Dermis blood vessel endothelial cell (primary cell): ENCODE results near the gene TSPAN18. TPM values are rescaled to one million over a fixed set of nuclear protein-coding genes. Genes with fewer than 3 reads are reported as not detected.
A peak's percentile ranks its signal among the peaks of the same experiment; 100 is the strongest.
"Not testable (repeated sequence)": the region's sequence is repeated elsewhere in the genome, so short reads cannot be mapped to it uniquely, and the experiment has no call there.

Experiments
- DNase-seq: peaks from one replicate; pipeline ENCODE4 v3.0.0; 2010
- total RNA-seq: library from RNA; depleted of rRNA; stranded (reverse); fragments of >200 nt; gene quantifications from 2 replicates; pipeline ENCODE4 v1.2.3, GENCODE V29; 2014

The TSPAN18 gene
- total RNA-seq, 1 donor from 2014 or later = 48.3 TPM

- DNase-seq = no peak
Observed at GRCh38 chr11:44851496-44851895, 124.7 kb downstream of the TSPAN18 start.

GRCh38 chr11:44852159-44852747 is 125.5 kb downstream of the TSPAN18 start:
- DNase-seq = no peak

- DNase-seq = no peak
Observed at GRCh38 chr11:44852952-44853351, 126.2 kb downstream of the TSPAN18 start.

- DNase-seq = no peak
Observed at GRCh38 chr11:44853666-44854065, 126.9 kb downstream of the TSPAN18 start.

GRCh38 chr11:44854086-44854485 is 127.3 kb downstream of the TSPAN18 start:
- no peak for DNase-seq

DNA sequence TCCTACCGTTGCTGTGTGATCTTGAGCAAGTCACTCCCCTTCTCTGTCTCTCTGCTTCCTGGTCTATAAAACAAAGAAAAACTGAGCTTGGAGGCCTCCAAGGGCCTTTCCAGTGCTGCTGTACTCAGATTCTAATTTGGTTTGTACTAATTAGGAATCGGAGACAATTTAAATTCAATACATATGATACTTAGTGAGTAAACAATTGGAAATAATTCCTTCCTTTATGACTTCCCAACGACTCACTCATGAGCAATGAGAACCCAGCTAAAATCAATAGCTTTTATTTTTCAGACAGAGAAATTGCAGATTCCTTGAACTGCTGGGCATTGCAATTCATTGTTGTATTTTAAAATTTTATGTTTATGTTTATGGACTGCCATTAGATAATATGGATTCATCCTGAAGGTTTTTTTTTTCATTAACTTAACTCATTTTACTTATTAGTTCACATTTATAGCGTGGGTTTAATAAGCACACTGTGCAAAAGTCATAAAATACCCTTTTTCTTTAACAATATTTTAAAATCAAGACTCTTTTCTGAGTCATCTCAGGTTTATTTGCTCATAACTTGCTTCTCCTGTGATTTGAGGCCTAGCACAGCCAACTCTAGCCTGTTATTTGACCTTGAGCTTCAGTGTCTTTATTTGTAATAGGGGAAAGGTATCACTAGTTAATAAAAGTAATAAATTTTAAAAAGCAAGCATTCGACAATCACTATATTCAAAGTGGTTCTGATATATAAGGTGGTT is 128.2 kb downstream of the TSPAN18 start:
- no peak for DNase-seq

GRCh38 chr11:44855493-44855849 is 128.7 kb downstream of the TSPAN18 start:
- no peak for DNase-seq

DNA sequence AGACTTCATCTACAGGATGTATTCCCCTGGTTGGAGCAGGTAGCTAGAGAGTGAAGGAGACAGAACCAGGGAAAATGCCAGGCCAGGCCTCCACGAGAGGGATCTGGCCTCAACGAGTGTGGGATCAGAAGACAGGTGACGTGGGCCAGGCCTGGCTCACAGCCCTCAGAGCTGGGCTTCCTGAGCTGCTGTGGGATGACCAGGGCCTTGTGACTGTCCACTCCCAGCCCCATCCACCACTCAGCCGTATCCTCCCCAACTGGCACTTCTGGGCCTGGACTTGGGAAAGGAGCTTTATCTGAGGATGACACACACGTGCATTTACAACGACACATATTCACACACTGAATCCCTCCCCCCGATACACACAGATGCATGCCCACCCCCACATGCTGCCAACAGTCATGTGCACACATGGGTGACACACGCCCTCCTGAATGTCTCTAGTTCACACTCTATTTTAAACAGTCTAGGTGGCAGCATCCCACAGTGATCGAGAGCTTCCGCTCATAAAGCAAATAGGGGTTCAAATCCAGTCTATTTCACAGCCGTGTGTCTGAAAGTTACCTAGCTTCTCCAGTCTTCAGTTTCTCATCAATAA is 130.8 kb downstream of the TSPAN18 start:
- DNase-seq = no peak

DNA sequence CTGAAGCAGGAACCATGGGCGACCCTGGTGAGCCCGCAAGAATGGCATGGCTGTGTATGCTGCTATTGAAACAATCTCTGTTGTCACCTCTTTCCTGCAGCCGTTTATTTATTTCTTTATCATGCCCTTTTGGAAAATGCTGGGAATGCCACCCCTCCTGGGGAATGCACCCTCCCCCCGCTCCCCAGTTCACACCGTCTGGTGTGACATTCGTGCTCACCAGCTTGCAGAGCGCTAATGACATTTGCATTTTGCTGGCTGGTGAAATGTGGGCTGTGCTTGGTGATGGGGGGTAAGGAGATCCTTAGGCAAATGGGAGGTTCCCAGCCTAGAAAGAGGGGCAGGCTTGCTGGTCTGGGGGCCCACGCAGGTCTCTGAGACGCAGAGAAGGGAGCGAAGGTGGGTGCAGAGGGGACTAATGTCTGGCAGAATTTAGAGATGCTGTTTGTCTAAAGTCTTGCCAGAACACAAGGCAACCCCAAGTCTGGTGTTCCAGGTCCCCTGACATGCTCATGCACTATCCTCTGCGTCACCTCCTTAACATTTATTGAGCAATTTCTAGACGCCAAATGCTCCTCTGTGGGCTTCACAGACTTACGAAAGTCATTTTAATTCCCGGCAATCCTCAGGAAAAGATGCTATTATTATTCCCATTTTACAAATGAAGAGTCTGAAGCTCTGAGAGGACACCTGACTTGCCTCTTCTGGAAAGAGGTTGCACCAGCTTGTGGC is 132.2 kb downstream of the TSPAN18 start:
- no peak for DNase-seq

DNA sequence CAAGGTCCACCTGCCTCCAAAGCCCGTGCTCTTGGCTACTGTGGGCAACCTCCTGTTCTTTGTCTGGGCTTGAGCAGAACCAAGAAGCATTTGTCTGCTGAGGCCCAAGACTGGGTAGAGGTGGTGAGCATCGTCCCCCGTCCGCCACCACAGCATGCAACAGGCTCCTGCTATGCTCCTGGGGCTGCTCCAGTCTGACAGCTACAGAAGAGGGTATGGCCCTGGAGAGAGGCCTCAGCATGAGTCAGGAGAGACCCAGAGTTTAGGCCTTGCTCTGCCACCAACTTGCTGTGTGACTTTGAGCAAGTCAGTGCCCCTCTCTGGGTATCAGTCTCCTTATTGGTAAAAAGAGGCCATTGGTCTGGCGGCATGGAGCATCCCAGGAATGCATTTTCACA is 132.8 kb downstream of the TSPAN18 start:
- DNase-seq = no peak

DNA sequence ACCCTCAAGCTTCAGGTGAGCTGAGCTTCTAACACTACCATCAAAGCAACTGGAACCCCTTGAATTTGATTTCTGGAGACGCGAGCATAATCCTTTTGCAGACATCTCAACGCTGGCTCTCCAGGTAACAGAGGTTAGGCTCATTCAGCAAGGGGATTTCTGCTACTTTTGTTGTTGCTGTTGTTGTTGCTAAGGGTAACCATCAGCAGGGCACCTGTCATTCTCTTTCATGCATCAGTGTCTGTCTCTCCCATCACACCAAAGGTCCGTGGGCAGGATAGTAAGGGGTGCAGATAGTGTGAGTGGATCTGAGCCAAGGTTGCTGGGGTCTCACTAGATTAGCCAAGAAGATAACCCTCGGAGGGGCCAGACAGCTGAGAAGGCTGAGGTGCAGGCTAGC is 133.6 kb downstream of the TSPAN18 start:
- no peak for DNase-seq

DNA sequence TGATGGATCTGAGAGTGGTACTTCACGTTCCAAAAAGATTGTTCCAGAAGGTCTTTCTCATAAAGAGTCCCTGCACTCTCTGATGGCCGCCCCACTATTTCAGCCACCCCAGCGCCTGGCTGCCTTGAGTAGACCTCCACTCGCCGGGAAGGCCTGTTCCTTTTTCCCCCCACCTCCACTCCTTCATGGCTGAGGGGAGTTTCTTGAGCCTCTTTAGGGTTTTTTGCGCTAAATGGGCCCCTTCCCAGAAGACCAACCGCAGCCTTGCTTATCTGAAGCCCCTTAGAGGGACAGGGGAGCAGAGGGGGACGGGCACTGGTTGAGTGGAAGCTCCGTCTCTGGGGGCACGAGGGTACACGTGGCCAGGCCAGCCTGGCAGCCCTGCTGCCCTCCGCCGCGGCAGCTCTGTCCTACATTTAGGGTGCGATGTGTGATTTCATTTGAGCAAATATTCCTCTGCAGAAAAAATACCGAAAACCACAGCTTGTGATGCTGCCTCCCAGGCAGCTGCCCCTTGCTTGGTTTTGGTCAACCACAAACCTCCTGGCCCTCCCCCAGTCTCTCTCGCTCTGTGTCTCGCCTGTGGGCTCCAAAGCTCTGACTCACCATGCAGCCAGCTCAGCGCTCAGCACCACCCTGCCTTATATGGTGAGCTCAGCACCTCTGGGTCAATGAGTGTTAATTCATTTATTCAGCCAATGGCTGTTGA is 135.2 kb downstream of the TSPAN18 start:
- DNase-seq = peak; percentile 94

GRCh38 chr11:44862558-44863101 is 135.9 kb downstream of the TSPAN18 start:
- no peak for DNase-seq

DNA sequence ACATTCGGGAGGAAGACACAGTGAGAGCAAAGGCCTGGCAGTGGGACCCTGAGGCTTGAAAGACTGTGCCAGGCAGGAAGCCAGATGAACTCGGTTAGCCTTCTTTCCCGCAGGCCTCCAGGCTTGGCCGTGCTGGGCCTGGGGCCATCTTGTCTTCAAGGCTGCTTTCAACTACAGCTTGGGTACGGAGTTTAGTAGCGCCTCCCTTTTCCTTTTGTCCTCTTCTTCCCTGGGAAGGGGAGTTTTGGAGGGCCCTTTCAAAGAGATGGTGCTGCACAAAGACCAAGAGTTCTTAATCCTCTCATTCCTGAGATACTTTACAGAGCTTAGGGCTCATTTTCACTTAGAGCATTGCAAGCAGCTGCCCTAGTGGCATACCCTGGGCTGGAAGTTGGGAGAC is 136.5 kb downstream of the TSPAN18 start:
- no peak for DNase-seq

DNA sequence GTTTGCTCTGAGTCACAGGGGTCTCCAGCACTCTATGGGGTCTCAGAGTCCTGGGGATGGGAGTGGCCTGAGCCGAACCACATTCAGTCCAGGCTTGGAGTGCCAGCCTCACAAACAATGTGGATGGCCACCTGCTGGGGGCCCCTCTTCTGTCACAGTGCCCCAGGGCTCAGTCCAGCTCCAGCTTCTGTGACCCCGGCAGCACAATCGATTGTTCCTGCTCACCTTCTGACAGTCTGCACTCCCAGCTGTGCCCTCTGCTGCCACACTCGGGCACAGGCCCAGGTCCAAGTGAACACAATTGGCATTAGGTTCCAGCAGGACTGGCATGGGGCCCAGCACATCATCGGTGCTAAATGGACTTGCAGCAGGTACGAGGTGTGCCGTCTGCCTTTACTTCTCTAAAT is 139.1 kb downstream of the TSPAN18 start:
- peak; percentile 35 for DNase-seq

DNA sequence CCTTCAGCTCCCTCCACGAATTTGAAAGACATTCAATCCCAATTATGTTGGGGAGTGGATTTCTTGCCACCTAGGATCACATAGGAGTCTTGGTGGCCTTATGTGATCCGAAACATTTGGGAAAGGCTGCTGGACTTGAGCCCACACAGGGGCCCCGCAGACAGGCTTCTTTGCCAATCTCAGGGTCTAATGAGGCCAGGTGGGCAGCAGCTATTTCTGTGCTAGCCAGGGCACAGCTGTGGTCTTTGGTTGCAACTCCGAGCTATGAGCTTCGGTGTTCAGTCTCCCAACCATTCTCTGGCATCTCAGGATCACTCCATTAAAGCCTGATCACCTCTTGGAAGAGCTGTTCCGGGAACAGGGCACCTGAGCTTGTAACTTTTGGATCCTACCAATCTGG is 139.5 kb downstream of the TSPAN18 start:
- DNase-seq = no peak

GRCh38 chr11:44868021-44868420 is 141.3 kb downstream of the TSPAN18 start:
- DNase-seq = no peak

- no peak for DNase-seq
Observed at GRCh38 chr11:44868455-44869421, 142.0 kb downstream of the TSPAN18 start.

GRCh38 chr11:44870181-44870580 is 143.4 kb downstream of the TSPAN18 start:
- no peak for DNase-seq

DNA sequence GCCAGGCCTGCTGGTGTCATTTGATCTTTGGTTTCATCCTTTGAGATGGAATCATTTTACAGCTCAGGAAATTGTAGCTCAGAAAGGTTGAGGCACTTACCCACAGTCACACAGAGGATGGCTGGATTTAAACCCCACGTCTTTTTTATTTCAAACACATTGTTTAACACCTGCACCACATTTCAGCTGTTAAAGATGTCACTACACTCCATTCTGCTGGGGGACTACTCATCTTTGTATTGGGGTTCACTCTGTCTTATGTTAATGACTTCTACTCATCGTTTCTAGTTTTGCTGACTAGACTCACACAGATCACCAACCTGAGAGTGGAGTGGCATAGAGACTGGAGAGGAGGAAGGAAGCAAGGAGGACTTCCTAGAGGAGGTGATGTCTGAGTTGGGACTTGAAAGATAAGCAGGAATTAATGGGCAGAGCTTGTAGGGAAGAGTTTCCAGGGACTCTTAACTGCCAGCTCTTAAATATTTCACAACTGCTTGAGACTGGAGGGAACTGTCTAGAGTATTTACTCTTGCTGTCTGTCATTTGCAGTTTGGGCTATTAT is 143.9 kb downstream of the TSPAN18 start:
- no peak for DNase-seq

- not testable (repeated sequence) for DNase-seq
Observed at GRCh38 chr11:44871682-44872081, 144.9 kb downstream of the TSPAN18 start.
